Glomerular visceral epithelial cell (primary cell): ENCODE measurements around the gene TINCR.
A peak's percentile ranks its signal among the peaks of the same experiment; 100 is the strongest.

Experiments
- DNase-seq: peaks from one replicate; pipeline ENCODE4 v3.0.0-alpha.2; 2016; ENCODE audit errors: extremely low spot score

The TINCR gene

DNA sequence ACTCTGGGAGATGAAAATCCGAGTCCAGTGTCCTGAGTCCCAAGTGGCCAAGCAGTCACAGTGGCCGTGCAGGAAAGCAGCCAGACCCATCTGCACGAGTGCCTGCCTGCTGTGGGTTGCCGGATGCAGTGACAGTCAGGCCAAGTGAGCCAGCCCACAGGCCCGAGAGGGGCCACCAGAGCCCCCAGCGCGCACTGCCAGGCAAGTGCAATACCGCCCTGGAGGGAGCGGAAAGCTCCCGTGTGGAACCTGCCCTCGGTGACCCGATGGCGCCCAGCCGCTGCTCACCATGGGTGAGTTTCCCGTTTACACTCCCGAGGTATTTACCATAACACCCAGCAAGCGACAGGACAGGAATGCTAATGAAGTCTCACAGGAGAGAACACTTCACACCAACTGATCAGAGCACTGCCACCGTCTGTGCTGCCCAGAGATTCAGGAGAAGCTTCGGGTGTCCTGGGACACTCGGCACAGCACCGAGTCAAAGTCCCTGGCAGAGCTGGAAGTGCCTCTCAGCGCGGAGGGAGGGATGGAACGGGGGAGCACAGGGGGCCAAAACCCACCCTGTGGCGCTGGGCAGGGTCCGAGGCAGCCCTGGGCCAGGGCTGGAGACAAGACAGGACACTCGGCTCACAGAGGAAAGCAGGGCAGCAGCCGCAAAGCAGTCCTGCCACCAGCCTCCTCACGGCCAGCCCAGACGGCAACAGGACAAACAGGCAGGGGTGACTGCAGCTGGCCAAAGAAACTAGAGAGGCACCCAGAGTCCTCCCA, 21.3 kb upstream of the TINCR start:
- DNase-seq, result no peak

DNA sequence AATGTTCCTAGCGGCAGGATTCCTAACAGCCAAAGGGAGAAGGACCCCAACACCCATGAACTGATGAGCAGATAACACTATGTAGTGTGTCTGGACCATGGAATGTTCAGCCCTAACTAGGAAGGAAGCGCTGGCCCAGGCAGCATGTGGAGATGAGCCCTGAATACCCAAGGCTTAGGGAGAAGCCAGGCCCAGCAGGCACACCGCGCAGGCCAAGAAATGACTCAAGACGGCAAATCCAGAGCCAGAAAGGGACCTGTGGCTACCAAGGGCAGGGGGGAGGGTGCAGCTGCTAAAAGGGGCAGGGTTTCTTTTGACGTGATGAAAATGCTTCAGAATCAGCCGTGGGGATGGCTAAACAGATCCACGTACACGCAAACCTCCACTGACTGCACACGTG, 20.7 kb upstream of the TINCR start:
- DNase-seq, result no peak

DNA sequence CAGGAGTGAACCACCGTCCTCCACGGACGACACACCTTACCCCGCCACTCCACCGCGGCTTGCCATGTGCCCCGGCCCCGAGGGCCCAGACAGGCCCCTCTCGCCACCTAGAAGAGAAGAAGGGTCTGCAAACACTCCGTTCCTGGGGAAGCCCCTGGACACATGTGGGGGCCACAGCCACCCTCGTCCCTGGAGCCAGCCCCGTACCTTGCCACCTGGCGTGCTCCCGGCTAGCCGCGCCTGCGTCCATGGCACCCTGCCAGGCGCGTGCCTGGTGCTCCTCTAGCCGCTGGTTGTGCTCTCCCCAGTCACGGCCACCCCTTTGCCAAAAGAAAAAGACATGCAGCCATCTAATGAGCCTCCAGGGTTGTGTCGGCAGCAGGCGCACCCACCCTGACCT, 19.9 kb upstream of the TINCR start:
- DNase-seq, result no peak

DNA sequence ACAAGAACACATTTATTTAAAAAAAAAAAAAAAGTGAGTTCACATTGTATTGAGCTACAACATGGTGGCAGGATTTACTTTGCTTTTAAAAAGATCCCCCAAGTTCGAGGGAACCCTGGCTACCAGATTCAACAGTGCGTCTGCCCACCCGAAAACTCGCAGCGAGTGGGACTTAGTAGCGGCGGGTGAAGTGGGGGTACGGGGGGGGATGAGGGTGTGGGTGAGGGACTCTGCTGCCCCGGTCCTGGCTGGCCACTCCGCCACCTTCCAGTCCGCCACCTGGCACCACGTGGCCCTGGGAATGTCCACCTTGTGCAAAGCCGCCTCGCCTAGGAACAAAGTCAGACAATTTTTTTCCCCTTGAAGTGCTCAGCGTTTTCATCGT, 19.3 kb upstream of the TINCR start:
- no peak for DNase-seq

DNA sequence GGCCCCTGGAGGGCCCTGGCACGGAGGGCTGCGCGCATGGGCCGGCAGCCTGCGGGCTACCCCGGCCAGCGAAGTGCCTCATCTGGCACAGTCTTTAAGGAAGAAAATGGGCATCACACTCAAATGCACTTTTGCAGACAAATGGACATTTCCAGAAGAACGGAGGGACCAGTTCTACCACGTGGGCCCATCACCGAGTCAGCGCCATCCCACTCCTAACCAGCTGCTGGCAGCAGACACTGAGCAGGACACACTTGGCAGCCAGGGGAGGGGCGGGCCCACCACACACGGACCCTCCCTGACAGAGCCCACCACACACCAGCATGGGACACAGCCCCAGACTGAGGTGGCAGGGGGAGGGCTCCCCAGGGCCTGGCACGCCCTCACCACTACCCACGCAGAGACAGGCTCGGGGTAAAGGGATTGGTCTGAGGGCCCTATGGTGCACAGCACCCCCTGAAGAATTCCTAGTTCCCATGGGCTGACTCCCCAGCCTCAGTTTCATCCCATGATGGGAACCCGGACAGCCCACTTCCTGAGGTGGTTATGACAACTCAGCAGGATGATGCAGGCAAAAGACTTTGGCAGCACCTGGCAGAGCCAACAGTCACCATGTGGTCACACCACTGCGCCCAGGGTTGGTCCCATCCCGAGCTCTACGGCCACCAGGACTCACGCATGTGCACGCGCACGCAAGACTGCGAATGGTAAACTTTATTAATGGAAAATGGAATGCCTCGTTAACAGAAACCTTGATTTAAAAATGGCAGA, 18.7 kb upstream of the TINCR start:
- no peak for DNase-seq

DNA sequence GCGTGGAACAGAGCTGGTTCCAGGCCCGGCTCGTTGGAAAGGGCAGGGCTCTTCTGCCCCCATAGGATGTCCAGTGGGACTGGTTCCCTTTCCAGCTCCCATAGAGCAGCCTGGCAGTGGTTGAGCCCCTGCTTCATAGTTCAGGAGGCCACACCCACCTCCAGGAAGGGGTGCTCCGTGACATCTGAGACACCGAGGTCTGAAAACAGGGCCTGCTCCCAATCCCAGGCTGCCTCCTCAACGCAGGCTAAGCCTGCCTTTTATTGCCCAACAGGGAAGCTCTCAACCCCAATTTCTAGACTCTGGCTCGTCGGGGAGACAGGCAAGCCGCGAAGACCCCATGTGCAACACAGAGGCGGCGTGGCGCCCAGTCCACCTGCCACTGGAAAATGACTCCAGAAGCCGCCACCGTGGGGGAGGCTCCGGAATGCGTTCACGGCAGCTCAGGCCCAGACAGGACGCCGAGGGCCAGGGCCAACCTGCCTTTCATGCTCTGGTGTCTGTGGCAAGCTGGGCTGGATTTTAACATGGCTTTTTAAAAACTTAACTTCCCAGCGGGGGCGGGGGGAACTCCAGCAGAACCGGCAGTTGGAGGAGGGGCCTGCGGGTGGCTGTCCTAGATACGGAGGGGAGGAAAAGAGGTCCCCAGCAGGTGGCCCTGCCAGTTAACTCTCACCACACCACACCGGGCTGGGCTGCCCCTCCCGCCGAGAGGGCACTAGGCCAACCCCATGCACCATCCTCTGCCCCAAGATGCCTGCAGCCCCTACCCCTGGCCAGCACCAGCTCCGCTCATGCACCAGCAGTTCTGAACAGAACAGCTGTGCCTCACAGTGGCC, 17.9 kb upstream of the TINCR start:
- DNase-seq, result no peak

DNA sequence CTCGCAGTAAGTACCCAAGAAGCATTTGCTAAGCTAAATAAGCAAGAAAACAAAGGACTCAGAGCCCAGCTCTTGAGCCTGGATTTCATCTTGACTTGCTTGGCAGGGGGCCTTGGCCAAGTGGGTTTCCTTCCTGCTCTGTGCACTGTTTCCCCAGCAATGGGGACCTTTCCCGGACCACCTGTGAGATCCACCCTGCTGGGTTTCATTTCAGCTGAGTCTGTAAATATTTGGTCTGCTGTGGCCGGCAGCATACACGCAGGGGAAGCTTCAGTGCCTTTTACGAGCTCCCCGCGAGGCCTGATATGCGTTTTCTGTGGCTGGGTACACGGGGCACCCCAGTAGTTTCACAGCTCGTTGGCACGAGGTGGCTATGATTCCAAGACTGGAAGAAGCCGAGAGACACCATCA, 12.4 kb upstream of the TINCR start:
- DNase-seq, result no peak

DNA sequence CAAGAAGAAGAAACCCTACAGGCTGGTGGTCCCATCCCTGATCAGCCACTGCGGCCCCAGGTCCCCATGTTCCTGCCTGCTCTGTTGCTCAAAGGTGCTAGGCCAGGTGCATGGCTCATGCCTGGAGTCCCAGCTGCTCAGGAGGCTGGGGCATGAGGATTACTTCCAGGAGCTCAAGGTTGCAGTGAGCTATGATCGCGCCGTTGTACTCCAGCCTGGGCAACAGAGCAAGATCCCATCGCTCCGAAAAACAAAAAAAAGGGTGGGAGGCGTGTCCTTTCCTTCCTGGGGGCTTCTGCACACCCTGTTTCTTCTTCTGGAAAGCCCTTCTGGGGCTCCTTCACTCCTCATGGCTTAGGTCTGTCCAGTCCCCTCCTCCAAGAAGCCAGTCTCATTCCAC, 11.9 kb upstream of the TINCR start:
- DNase-seq, result no peak

DNA sequence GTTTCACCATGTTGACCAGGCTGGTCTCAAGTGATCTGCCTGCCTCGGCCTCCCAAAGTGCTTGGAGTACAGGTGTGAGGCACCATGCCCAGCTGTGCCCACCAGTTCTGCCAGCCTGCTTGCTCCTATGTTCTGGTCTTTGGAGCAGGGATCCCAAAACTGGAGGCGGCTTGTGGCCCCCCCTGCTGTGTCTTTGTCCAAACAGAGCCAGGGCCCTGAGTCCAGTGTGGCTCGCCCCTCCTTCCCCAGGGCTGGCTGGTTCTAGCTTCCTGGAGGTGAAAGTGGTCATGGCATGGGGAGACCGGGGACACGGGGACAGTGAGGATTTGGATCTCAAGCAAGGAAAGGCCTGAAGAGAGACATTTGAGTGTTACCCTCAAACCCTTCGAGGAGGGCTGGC, 11.5 kb upstream of the TINCR start:
- no peak for DNase-seq

DNA sequence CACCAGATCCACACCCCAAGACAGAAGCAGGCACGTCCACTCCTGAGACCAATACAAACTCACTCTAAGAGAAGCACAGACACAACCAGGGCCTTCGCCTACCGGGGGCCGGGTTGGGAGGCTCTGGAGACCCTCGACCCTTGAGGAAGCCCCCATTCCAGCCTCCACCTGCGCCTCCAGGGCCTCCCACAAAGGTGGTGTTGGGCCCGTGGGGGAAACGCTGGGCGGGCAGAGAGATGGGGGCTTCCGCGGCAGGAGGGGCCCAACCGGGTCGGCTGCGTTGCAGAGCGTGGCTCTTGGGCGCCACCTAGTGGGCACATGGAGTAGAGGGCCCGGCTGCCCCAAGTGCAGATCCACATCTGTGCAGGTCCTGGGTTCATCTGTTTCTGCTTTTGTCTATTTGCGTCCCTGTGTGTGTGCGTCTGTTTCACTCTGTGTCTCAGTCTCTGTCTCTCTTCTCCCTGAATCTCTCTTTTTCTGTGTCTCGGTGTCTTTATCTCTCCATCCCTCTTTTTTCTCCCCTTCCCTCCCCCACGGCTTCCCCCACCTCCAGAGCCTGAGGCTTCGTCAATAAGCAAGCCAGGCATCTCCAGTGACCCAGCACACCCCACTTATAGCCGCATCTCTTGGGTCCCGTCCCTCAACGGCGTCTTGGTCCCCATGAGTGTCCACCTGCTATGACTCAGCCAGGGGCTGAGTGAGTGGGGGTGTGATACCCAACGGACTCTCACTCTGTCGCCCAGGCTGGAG, 10.5 kb upstream of the TINCR start:
- DNase-seq, result peak; percentile 49

DNA sequence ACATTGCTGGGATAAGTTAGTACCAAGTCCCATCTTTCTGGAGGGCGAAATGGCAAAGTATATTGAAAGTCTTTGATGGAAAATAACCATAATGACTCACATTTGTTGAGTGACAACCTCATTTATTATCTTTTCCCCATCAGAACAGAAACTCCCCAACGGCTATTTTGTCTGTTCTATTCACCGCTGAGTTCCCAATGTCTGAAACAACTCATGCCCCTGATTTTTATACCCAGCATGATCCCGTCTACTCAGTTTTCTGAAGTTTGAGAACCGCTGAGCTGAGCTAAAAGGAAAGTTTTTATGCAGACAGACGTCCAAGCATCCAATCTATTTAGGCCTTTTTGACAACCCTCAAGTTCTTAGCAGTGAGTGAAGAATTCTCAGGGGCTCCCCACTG, 7.8 kb upstream of the TINCR start:
- no peak for DNase-seq

DNA sequence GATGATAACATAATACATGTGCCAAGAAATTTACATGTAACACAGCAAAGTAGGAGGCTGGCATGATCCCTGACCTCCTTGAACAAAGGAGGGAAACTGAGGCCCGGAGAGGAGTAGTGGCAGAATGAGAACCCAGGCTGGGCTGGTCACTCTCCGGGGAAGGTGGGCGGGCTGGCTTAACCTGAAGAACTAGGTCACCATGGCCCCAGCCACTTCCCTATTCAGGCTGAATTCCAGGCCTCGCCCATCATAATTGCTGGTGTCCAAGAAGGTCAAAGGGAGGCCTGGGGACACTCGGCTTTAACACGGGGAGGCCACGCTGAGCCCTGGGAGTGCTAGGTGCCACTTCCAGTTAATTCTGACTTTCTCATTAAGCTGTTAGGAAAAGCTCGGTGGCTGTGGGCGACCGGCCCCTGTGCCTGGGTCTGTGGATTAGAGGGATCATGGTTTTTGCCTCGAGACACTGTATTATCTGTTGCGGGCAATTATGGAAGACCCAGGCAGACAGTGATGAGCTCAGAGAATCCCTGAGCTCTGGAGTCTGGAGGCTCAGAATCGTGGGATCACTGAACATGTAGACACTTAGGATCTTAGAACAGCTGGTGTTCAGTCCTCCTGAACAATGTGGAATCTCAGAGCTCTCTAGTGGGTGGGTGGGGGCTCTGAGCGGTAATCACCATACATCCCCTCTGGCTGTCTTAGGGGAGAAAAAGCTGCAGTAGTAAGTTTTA, 5.0 kb upstream of the TINCR start:
- DNase-seq, result no peak

DNA sequence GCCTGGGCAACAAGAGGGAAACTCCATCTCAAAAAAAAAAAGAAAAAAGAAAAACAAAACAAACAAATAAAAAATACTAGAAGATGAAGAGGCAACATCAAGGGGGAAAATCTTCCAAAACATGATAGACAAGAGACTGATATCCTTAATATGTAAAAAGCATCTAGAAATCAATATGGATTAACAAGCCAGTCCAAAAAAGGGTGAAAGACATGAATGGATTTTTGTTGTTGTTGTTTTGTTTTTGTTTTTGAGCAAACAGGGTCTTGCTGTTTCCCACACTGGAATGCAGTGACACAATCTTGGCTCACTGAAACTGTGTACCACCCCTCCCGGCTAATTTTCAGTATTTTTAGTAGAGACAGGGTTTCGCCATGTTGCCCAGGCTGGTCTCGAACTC, 4.0 kb upstream of the TINCR start:
- DNase-seq, result no peak

DNA sequence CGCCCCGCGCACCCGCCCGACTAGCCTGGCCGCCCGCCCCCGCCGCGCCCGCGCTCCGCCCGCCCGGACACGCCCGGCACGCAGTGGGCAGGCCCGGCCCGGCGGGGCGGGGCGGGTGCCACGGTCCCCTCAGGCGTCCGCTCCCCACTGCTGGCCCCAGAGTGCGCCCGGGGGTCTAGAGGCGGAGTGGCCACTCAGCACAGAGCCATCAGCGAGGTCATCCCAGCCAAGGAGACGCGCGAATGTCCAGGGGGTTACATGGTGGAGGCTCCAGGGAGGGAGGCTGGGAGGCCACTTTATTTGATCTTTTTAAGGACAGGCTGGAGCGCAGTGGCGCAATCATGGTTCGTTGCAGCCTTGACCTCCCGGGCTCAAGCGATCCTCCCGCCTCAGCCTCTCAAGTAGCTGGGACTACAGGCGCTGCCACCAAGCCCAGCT, 236 bp upstream of the TINCR start:
- no peak for DNase-seq

DNA sequence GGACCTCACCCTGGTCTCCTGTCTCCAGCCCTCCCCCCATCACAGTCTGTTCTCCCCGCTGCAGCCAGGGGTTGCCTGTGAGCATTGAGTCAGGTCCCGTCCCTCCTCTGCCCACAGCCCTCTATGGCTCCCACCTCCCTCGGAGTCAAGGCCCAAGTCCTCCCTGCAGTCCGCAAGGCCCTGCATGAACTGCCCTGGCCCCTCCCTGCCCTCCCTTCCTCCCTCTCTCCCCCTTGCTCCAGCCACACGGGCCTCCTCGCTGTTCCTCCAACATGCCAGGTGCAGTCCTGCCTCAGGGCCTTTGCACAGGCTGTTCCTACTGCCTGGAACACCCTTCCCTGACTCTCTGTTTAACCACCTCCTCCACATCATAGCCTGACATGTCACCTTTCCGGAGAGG, 2.8 kb downstream of the TINCR start:
- no peak for DNase-seq

DNA sequence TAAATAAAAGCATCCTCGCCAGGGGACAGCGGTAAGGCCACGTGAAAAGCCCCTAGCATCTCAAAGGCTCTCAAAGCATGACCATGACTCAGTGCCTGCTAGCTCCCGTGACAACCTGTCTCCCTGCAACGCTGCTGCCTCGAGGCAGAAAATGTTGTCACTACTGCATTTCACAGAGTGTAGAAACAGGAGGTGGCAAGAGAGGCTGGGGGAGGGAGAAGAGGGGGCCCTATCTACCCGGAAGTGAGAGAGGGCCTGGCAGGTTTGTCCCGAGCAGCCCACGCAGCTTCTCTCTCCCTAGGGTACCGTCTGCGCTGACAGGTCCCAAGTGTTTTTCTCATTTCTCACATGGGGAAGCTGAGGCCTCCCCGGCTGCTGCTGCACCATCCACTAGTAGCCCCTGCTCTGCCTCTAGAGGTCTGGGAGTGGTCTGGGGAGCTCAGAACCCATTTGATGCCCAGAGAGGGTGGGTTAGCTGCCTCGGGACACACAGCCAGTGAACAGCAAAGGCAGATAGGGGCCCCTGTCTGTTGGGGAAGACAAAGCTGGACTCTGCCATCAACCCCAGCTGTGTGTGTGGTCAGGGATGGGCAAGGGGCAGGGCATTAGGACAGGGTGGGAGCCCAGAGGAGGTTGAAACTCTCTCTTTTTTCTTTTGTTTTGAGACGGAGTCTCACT, 3.7 kb downstream of the TINCR start:
- DNase-seq, result no peak

DNA sequence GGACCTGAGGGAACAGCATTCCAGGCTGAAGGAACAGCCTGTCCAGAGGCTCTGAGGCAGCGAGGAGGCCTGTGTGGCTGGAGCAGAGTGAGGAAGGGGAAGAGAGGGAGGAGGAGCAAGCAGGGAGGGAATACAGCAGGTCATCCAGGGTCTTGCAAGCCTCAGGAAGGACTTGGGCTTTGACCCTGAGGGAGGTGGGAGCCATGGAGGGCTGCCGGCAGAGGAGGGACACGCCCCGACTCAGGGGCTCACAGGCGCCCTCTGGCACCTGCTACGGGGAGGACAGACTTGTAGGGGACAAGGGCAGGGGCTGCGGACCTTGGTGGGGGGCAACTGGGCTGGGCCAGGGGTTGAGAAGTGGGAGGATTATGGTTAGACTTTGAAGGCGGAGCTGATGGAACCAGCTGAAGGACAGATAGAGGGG, 4.7 kb downstream of the TINCR start:
- DNase-seq, result no peak

DNA sequence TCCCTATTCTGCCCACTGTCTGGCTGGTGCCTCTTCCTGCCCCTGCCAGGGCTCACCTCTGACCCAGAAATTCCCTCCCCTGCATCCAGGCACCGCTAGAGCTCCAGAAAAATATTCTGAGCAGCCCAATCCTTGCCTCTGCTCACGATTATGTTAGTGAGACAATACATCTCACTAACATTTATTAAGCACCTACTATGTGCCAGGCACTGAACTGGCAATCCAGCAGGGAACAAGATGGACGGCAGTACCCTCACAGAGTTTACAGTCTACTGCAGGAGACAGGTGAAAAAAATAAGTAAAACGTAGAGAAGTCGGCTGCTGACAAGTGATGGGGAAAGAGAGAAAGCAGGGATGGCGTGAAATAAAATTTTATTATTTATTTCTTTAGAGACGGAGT, 5.5 kb downstream of the TINCR start:
- DNase-seq, result no peak

DNA sequence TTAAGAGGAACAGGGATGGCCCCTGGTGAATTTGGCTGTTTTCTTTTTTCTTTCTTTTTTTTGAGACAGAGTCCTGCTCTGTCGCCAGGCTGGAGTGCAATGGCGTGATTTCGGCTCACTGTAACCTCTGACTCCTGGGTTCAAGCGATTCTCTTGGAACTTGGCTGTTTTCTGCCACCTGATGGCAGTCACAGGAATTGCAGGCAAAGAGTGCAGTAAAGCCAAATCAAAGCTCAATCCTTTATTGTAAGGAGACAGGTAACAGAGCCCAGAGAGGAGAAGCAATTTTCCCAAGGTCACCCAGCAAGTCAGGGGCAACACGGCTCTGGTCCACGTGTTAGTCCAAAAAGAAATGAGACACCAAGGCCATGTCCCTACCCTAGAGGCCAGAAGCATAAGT, 6.2 kb downstream of the TINCR start:
- no peak for DNase-seq

DNA sequence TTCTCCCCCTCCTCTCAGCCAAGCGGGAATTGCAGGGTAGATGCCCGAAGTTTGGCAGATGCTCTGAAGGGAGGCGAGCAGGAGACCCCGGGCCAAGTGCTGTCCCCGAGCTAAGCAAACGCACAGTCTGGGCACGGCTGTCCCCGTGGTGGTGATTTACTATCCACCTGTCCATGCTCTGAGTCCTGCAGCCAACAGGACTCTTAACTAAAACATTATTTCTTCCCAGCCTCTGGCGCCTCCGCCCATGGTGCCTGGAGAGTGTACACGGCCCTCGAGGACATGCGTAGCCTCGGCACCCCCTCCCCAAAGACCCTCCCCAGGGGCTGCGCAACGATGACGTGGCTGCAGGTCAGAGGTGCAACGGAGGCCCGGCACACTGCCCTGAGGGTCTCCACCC, 7.6 kb downstream of the TINCR start:
- no peak for DNase-seq

DNA sequence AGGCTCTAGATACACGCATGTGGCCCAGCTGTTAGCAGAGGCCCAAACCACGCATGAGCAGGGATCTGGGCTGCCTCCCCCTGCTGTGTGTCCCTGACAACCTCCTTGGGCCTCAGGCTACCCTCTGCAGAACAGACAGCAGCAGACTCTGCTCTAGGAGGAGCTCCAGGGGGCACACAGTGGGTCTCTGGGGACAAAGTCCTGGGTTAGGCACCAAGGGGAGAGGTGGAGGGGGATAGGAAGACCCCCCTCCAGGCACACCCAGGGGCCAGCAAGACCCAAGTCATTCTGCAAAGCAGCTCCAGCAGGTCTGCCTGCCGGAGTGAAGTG, 8.0 kb downstream of the TINCR start:
- DNase-seq, result no peak
